WTC11 (cell line): Measurements from ENCODE around the gene IGFL2. TPM values are rescaled to one million over a fixed set of nuclear protein-coding genes. Genes with fewer than 3 reads are reported as not detected.

Experiments
- ATAC-seq: fragments of 200-7000 bp; cut with Tn5 transposase; 2 replicates; pipeline ENCODE4 v1.10.0; 2021; ENCODE audit warnings: mild to moderate bottlenecking, moderate library complexity
- CTCF ChIA-PET: fragments of 300-600 bp; sonication (Branson Sonifier 250); formaldehyde crosslinking; loops from one replicate; lab custom pipeline; 2021; ENCODE audit warnings: antibody characterized with exemption; lab: Charles Lee
- POLR2A ChIA-PET: fragments of 350-600 bp; sonication (Branson Sonifier 250); formaldehyde crosslinking; loops from one replicate; lab custom pipeline; 2021; ENCODE audit warnings: antibody characterized with exemption; lab: Charles Lee
- DNase-seq: peaks from one replicate; pipeline ENCODE4 v3.0.0; 2021; ENCODE audit warnings: low spot score
- H3K27ac Mint-ChIP-seq: 2 replicates; pipeline ENCODE4 v1.8.0; 2021; ENCODE audit warnings: mixed read lengths
- H3K27me3 Mint-ChIP-seq: 2 replicates; pipeline ENCODE4 v1.8.0; 2021; ENCODE audit warnings: low read depth, mild to moderate bottlenecking, moderate library complexity, mixed read lengths
- H3K36me3 Mint-ChIP-seq: 2 replicates; pipeline ENCODE4 v1.8.0; 2021; ENCODE audit warnings: mixed read lengths
- H3K4me1 Mint-ChIP-seq: 2 replicates; pipeline ENCODE4 v1.8.0; 2022; ENCODE audit warnings: mixed read lengths
- H3K4me3 Mint-ChIP-seq: 2 replicates; pipeline ENCODE4 v1.8.0; 2021; ENCODE audit warnings: mild to moderate bottlenecking, moderate library complexity, mixed read lengths
- H3K9me3 Mint-ChIP-seq: 2 replicates; pipeline ENCODE4 v1.8.0; 2021; ENCODE audit warnings: mixed read lengths
- FOXK1 ChIP-seq: sonication (generic); formaldehyde crosslinking; IDR thresholded peaks from 2 replicates; pipeline ENCODE4 v1.8.0; 2022; ENCODE audit warnings: mild to moderate bottlenecking, moderate library complexity, missing genetic modification reagents
- GTF2I ChIP-seq: fragments of 250-450 bp; sonication (Bioruptor Pico); conservative IDR thresholded peaks from 2 replicates; pipeline ENCODE4 v1.4.0; 2021; ENCODE audit warnings: mild to moderate bottlenecking
- HMGA2 ChIP-seq: fragments of 250-450 bp; sonication (Bioruptor Pico); IDR thresholded peaks from 2 replicates; pipeline ENCODE4 v1.4.0; 2021; ENCODE audit warnings: mild to moderate bottlenecking, moderate library complexity
- JUN ChIP-seq: sonication (generic); formaldehyde crosslinking; IDR thresholded peaks from 2 replicates; pipeline ENCODE4 v1.8.0; 2023; ENCODE audit warnings: mild to moderate bottlenecking, missing genetic modification reagents
- KAT7 ChIP-seq: sonication (generic); formaldehyde crosslinking; IDR thresholded peaks from 2 replicates; pipeline ENCODE4 v1.8.1; 2023; ENCODE audit warnings: missing genetic modification reagents, mild to moderate bottlenecking, borderline replicate concordance
- NFATC4 ChIP-seq: fragments of 250-450 bp; sonication (Bioruptor Pico); IDR thresholded peaks from 2 replicates; pipeline ENCODE4 v1.9.0; 2021; ENCODE audit warnings: mild to moderate bottlenecking
- NR2C2 ChIP-seq: sonication (generic); formaldehyde crosslinking; IDR thresholded peaks from 2 replicates; pipeline ENCODE4 v1.8.0; 2022; ENCODE audit warnings: mild to moderate bottlenecking, missing genetic modification reagents
- RELA ChIP-seq: sonication (generic); formaldehyde crosslinking; IDR thresholded peaks from 2 replicates; pipeline ENCODE4 v1.8.1; 2022; ENCODE audit warnings: missing genetic modification reagents, mild to moderate bottlenecking, borderline replicate concordance
- SOX15 ChIP-seq: fragments of 250-450 bp; sonication (Bioruptor Pico); IDR thresholded peaks from 2 replicates; pipeline ENCODE4 v1.9.0; 2021; ENCODE audit warnings: mild to moderate bottlenecking
- ZNF317 ChIP-seq: sonication (generic); formaldehyde crosslinking; IDR thresholded peaks from 2 replicates; pipeline ENCODE4 v1.8.1; 2023; ENCODE audit warnings: low read depth, mild to moderate bottlenecking, moderate library complexity, missing genetic modification reagents, borderline replicate concordance
- ZNF396 ChIP-seq: fragments of 250-450 bp; sonication (Bioruptor Pico); IDR thresholded peaks from 2 replicates; pipeline ENCODE4 v1.8.0; 2021; ENCODE audit warnings: mild to moderate bottlenecking, moderate library complexity, borderline replicate concordance
- ZNF671 ChIP-seq: fragments of 250-450 bp; sonication (Bioruptor Pico); IDR thresholded peaks from 2 replicates; pipeline ENCODE4 v1.8.0; 2021; ENCODE audit warnings: mild to moderate bottlenecking
- total RNA-seq: library from RNA; stranded (reverse); gene quantifications from 3 replicates; pipeline ENCODE4 v1.2.3, GENCODE V29; 2021
- TF ChIP-seq, protein P1 (sequence below): sonication (generic); formaldehyde crosslinking; IDR thresholded peaks from 2 replicates; pipeline ENCODE4 v1.8.1; 2023; ENCODE audit warnings: mild to moderate bottlenecking, missing genetic modification reagents
- TF ChIP-seq, protein P2 (sequence below): fragments of 250-450 bp; sonication (Bioruptor Pico); IDR thresholded peaks from 2 replicates; pipeline ENCODE4 v1.9.0; 2021; ENCODE audit warnings: moderate library complexity, mild to moderate bottlenecking, inconsistent platforms, borderline replicate concordance
- TF ChIP-seq, protein P3 (sequence below): sonication (generic); formaldehyde crosslinking; IDR thresholded peaks from 2 replicates; pipeline ENCODE4 v1.8.0; 2023; ENCODE audit warnings: mild to moderate bottlenecking, missing genetic modification reagents
- TF ChIP-seq, protein P4 (sequence below): sonication (generic); formaldehyde crosslinking; conservative IDR thresholded peaks from 2 replicates; pipeline ENCODE4 v1.8.1; 2022; ENCODE audit warnings: mild to moderate bottlenecking, missing genetic modification reagents
- TF ChIP-seq, protein P5 (sequence below): sonication (generic); formaldehyde crosslinking; IDR thresholded peaks from 2 replicates; pipeline ENCODE4 v1.8.1; 2023; ENCODE audit warnings: mild to moderate bottlenecking, missing genetic modification reagents, moderate library complexity
- TF ChIP-seq, protein P6 (sequence below): fragments of 250-450 bp; sonication (Bioruptor Pico); IDR thresholded peaks from 2 replicates; pipeline ENCODE4 v1.9.0; 2021; ENCODE audit warnings: mild to moderate bottlenecking
- TF ChIP-seq, protein P7 (sequence below): sonication (generic); formaldehyde crosslinking; IDR thresholded peaks from 2 replicates; pipeline ENCODE4 v1.8.1; 2023; ENCODE audit warnings: mild to moderate bottlenecking, missing genetic modification reagents
- TF ChIP-seq, protein P8 (sequence below): sonication (generic); formaldehyde crosslinking; IDR thresholded peaks from 2 replicates; pipeline ENCODE4 v1.8.1; 2022; ENCODE audit warnings: missing genetic modification reagents, borderline replicate concordance
- TF ChIP-seq, protein P9 (sequence below): sonication (generic); formaldehyde crosslinking; IDR thresholded peaks from 2 replicates; pipeline ENCODE4 v1.8.1; 2022; ENCODE audit warnings: mild to moderate bottlenecking, missing genetic modification reagents, moderate library complexity, borderline replicate concordance
- TF ChIP-seq, protein P10 (sequence below): sonication (generic); formaldehyde crosslinking; IDR thresholded peaks from 2 replicates; pipeline ENCODE4 v1.8.0; 2022; ENCODE audit warnings: missing genetic modification reagents

IGFL2 gene
- total RNA-seq, 1 experiment from 2014 or later = not detected

DNA sequence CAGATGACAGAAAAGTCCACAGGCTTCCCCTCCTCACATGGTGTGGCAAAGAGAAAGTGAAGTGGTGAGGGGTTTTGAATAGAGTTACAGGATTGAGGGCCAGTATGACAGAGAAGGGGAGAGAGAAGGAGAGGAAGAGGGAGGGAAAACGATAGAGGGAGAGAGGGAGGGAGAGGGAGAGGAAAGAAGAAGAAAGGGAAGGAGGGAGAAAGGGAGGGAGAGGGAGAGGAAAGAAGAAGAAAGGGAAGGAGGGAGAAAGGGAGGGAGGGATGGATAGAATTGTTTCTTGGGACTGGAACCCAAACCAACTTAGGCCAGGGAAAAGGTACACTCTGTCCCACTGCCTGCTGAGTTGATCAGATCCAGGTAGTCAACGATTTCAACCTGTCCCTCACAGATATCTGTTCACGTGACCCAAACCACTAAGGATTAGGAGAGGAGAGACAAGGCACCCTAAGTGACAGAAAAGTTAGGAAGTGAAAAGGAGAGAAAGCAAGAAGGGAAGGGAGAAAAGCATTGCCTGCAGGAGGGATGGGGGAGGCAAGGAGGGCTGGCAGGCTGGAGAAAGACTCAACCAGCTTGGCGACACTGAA lies 15.4 kb upstream of the IGFL2 start:
- TF ChIP-seq, protein P1, sequence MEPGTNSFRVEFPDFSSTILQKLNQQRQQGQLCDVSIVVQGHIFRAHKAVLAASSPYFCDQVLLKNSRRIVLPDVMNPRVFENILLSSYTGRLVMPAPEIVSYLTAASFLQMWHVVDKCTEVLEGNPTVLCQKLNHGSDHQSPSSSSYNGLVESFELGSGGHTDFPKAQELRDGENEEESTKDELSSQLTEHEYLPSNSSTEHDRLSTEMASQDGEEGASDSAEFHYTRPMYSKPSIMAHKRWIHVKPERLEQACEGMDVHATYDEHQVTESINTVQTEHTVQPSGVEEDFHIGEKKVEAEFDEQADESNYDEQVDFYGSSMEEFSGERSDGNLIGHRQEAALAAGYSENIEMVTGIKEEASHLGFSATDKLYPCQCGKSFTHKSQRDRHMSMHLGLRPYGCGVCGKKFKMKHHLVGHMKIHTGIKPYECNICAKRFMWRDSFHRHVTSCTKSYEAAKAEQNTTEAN = no peak
- TF ChIP-seq KAT7 (CRISPR knock-in tag) (no peak), ZNF671 (no peak), GTF2I (CRISPR knock-in tag) (no peak), JUN (CRISPR knock-in tag) (no peak), RELA (CRISPR knock-in tag) (no peak), FOXK1 (CRISPR knock-in tag) (no peak), SOX15 (no peak), ZNF317 (CRISPR knock-in tag) (no peak), ZNF396 (CRISPR knock-in tag) (no peak), NFATC4 (CRISPR knock-in tag) (0 out of 2 replicates have a peak, but pooled peaks have one; percentile 6), HMGA2 (CRISPR knock-in tag) (no peak; the same call in 1 of the 2 replicates), NR2C2 (CRISPR knock-in tag) (no peak)
- TF ChIP-seq, protein P2, sequence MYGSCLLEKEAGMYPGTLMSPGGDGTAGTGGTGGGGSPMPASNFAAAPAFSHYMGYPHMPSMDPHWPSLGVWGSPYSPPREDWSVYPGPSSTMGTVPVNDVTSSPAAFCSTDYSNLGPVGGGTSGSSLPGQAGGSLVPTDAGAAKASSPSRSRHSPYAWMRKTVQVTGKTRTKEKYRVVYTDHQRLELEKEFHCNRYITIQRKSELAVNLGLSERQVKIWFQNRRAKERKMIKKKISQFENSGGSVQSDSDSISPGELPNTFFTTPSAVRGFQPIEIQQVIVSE (CRISPR knock-in tag) = no peak
- TF ChIP-seq, protein P3, sequence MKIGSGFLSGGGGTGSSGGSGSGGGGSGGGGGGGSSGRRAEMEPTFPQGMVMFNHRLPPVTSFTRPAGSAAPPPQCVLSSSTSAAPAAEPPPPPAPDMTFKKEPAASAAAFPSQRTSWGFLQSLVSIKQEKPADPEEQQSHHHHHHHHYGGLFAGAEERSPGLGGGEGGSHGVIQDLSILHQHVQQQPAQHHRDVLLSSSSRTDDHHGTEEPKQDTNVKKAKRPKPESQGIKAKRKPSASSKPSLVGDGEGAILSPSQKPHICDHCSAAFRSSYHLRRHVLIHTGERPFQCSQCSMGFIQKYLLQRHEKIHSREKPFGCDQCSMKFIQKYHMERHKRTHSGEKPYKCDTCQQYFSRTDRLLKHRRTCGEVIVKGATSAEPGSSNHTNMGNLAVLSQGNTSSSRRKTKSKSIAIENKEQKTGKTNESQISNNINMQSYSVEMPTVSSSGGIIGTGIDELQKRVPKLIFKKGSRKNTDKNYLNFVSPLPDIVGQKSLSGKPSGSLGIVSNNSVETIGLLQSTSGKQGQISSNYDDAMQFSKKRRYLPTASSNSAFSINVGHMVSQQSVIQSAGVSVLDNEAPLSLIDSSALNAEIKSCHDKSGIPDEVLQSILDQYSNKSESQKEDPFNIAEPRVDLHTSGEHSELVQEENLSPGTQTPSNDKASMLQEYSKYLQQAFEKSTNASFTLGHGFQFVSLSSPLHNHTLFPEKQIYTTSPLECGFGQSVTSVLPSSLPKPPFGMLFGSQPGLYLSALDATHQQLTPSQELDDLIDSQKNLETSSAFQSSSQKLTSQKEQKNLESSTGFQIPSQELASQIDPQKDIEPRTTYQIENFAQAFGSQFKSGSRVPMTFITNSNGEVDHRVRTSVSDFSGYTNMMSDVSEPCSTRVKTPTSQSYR (CRISPR knock-in tag) = no peak
- TF ChIP-seq, protein P4, sequence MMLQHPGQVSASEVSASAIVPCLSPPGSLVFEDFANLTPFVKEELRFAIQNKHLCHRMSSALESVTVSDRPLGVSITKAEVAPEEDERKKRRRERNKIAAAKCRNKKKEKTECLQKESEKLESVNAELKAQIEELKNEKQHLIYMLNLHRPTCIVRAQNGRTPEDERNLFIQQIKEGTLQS (CRISPR knock-in tag) = no peak
- TF ChIP-seq, protein P5, sequence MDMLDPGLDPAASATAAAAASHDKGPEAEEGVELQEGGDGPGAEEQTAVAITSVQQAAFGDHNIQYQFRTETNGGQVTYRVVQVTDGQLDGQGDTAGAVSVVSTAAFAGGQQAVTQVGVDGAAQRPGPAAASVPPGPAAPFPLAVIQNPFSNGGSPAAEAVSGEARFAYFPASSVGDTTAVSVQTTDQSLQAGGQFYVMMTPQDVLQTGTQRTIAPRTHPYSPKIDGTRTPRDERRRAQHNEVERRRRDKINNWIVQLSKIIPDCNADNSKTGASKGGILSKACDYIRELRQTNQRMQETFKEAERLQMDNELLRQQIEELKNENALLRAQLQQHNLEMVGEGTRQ = no peak
- TF ChIP-seq, protein P6, sequence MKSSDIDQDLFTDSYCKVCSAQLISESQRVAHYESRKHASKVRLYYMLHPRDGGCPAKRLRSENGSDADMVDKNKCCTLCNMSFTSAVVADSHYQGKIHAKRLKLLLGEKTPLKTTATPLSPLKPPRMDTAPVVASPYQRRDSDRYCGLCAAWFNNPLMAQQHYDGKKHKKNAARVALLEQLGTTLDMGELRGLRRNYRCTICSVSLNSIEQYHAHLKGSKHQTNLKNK = 0 out of 2 replicates have a peak, but pooled peaks have one; percentile 30
- TF ChIP-seq, protein P7, sequence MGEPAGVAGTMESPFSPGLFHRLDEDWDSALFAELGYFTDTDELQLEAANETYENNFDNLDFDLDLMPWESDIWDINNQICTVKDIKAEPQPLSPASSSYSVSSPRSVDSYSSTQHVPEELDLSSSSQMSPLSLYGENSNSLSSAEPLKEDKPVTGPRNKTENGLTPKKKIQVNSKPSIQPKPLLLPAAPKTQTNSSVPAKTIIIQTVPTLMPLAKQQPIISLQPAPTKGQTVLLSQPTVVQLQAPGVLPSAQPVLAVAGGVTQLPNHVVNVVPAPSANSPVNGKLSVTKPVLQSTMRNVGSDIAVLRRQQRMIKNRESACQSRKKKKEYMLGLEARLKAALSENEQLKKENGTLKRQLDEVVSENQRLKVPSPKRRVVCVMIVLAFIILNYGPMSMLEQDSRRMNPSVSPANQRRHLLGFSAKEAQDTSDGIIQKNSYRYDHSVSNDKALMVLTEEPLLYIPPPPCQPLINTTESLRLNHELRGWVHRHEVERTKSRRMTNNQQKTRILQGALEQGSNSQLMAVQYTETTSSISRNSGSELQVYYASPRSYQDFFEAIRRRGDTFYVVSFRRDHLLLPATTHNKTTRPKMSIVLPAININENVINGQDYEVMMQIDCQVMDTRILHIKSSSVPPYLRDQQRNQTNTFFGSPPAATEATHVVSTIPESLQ (CRISPR knock-in tag) = no peak
- TF ChIP-seq, protein P8, sequence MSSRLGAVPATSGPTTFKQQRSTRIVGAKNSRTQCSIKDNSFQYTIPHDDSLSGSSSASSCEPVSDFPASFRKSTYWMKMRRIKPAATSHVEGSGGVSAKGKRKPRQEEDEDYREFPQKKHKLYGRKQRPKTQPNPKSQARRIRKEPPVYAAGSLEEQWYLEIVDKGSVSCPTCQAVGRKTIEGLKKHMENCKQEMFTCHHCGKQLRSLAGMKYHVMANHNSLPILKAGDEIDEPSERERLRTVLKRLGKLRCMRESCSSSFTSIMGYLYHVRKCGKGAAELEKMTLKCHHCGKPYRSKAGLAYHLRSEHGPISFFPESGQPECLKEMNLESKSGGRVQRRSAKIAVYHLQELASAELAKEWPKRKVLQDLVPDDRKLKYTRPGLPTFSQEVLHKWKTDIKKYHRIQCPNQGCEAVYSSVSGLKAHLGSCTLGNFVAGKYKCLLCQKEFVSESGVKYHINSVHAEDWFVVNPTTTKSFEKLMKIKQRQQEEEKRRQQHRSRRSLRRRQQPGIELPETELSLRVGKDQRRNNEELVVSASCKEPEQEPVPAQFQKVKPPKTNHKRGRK = peak; percentile 80; the same call in 1 of the 2 replicates
- TF ChIP-seq, protein P9, sequence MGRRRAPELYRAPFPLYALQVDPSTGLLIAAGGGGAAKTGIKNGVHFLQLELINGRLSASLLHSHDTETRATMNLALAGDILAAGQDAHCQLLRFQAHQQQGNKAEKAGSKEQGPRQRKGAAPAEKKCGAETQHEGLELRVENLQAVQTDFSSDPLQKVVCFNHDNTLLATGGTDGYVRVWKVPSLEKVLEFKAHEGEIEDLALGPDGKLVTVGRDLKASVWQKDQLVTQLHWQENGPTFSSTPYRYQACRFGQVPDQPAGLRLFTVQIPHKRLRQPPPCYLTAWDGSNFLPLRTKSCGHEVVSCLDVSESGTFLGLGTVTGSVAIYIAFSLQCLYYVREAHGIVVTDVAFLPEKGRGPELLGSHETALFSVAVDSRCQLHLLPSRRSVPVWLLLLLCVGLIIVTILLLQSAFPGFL = no peak
- TF ChIP-seq, protein P10, sequence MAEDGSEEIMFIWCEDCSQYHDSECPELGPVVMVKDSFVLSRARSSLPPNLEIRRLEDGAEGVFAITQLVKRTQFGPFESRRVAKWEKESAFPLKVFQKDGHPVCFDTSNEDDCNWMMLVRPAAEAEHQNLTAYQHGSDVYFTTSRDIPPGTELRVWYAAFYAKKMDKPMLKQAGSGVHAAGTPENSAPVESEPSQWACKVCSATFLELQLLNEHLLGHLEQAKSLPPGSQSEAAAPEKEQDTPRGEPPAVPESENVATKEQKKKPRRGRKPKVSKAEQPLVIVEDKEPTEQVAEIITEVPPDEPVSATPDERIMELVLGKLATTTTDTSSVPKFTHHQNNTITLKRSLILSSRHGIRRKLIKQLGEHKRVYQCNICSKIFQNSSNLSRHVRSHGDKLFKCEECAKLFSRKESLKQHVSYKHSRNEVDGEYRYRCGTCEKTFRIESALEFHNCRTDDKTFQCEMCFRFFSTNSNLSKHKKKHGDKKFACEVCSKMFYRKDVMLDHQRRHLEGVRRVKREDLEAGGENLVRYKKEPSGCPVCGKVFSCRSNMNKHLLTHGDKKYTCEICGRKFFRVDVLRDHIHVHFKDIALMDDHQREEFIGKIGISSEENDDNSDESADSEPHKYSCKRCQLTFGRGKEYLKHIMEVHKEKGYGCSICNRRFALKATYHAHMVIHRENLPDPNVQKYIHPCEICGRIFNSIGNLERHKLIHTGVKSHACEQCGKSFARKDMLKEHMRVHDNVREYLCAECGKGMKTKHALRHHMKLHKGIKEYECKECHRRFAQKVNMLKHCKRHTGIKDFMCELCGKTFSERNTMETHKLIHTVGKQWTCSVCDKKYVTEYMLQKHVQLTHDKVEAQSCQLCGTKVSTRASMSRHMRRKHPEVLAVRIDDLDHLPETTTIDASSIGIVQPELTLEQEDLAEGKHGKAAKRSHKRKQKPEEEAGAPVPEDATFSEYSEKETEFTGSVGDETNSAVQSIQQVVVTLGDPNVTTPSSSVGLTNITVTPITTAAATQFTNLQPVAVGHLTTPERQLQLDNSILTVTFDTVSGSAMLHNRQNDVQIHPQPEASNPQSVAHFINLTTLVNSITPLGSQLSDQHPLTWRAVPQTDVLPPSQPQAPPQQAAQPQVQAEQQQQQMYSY = no peak
- peak overlapping the region; percentile 99 for H3K27ac Mint-ChIP-seq
- DNase-seq (no peak), ATAC-seq (no peak)
- ChIA-PET POLR2A (no interaction called here), CTCF (no interaction called here)
- peak overlapping the region; percentile 67 for H3K4me3 Mint-ChIP-seq
- H3K4me1 Mint-ChIP-seq = peaks cover 29% of the 10 kb centered on the region
- H3K36me3 Mint-ChIP-seq = peaks cover 29% of the 10 kb centered on the region
- H3K27me3 Mint-ChIP-seq = no peaks in the 10 kb centered on the region; the same call in 1 of the 2 replicates
- peaks cover 36% of the 10 kb centered on the region for H3K9me3 Mint-ChIP-seq
